Measurements from ENCODE around the gene OR52E5. TPM values are rescaled to one million over a fixed set of nuclear protein-coding genes. Genes with fewer than 3 reads are reported as not detected.

The OR52E5 gene
- total RNA-seq, 1 experiment from 2014 or later, result not detected

DNA sequence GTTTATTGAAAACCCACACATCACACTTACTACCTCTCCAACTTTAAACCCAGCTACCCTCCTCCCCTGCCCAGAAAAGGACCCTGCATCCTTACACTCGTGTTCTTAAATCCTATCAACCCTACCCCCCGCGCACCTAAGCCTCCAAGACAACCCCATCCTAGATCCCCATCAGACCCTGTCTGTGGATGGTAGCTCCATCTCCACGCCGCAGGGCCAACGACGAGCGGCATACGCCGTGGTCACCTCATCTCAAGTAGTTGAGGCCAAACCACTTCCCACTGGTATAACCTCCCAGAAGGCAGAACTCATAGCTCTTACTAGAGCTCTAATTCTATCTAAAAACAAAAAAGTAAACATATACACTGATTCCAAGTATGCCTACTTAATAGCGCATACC is 39.7 kb downstream of the OR52E5 start:
- POLR2A ChIA-PET, result no interaction called here
- in situ Hi-C loops (cut with HindIII; ENCODE audit: low pct_unique_long_range_greater_than_20kb, low sequenced_read_pairs), result no loop called here
- no peak for TF ChIP-seq POLR2AphosphoS5 (IDR thresholded peaks at IDR 0.05; ENCODE audit: low read depth, low read length)
- TF ChIP-seq, protein P1, sequence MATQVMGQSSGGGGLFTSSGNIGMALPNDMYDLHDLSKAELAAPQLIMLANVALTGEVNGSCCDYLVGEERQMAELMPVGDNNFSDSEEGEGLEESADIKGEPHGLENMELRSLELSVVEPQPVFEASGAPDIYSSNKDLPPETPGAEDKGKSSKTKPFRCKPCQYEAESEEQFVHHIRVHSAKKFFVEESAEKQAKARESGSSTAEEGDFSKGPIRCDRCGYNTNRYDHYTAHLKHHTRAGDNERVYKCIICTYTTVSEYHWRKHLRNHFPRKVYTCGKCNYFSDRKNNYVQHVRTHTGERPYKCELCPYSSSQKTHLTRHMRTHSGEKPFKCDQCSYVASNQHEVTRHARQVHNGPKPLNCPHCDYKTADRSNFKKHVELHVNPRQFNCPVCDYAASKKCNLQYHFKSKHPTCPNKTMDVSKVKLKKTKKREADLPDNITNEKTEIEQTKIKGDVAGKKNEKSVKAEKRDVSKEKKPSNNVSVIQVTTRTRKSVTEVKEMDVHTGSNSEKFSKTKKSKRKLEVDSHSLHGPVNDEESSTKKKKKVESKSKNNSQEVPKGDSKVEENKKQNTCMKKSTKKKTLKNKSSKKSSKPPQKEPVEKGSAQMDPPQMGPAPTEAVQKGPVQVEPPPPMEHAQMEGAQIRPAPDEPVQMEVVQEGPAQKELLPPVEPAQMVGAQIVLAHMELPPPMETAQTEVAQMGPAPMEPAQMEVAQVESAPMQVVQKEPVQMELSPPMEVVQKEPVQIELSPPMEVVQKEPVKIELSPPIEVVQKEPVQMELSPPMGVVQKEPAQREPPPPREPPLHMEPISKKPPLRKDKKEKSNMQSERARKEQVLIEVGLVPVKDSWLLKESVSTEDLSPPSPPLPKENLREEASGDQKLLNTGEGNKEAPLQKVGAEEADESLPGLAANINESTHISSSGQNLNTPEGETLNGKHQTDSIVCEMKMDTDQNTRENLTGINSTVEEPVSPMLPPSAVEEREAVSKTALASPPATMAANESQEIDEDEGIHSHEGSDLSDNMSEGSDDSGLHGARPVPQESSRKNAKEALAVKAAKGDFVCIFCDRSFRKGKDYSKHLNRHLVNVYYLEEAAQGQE (IDR thresholded peaks at IDR 0.05; ENCODE audit: insufficient read depth in 1 of 2, low read depth in 2 of 2, low read length in 1 of 2), result no peak
- TF ChIP-seq SIN3A (IDR thresholded peaks at IDR 0.05; ENCODE audit: borderline replicate concordance, insufficient read depth, low read depth, low read length), result no peak
- TF ChIP-seq, protein P2, sequence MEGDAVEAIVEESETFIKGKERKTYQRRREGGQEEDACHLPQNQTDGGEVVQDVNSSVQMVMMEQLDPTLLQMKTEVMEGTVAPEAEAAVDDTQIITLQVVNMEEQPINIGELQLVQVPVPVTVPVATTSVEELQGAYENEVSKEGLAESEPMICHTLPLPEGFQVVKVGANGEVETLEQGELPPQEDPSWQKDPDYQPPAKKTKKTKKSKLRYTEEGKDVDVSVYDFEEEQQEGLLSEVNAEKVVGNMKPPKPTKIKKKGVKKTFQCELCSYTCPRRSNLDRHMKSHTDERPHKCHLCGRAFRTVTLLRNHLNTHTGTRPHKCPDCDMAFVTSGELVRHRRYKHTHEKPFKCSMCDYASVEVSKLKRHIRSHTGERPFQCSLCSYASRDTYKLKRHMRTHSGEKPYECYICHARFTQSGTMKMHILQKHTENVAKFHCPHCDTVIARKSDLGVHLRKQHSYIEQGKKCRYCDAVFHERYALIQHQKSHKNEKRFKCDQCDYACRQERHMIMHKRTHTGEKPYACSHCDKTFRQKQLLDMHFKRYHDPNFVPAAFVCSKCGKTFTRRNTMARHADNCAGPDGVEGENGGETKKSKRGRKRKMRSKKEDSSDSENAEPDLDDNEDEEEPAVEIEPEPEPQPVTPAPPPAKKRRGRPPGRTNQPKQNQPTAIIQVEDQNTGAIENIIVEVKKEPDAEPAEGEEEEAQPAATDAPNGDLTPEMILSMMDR (IDR thresholded peaks at IDR 0.05), result no peak
- no peak for TF ChIP-seq TCF7L2 (IDR thresholded peaks at IDR 0.05; ENCODE audit: low read depth, low read length)
- Histone ChIP-seq H3K27me3 (ENCODE audit: control insufficient read depth, insufficient read depth, low read length) (no peaks in the 10 kb centered on the region), H3K9me3 (ENCODE audit: control insufficient read depth, insufficient read depth, low read depth, low read length) (peaks cover 3% of the 10 kb centered on the region; the same call in 1 of the 2 replicates), H3K27ac (ENCODE audit: low read length) (no peak overlapping the region), H3K4me3 (ENCODE audit: low read depth in 2 of 2, low read length in 2 of 2) (no peak overlapping the region), H3K36me3 (ENCODE audit: control insufficient read depth, insufficient read depth, low read length) (no peaks in the 10 kb centered on the region), H3K4me1 (ENCODE audit: control insufficient read depth, insufficient read depth, low read length) (no peaks in the 10 kb centered on the region)
- no peak for DNase-seq (ENCODE audit: low read depth, low spot score)
- BruUV-seq (replicated peaks), result no TSS peak
- intact Hi-C loops (cut with micrococcal nuclease; ENCODE audit: unreplicated experiment), result no loop called here
- ATAC-seq, result no peak
- CTCF ChIA-PET, result no interaction called here

DNA sequence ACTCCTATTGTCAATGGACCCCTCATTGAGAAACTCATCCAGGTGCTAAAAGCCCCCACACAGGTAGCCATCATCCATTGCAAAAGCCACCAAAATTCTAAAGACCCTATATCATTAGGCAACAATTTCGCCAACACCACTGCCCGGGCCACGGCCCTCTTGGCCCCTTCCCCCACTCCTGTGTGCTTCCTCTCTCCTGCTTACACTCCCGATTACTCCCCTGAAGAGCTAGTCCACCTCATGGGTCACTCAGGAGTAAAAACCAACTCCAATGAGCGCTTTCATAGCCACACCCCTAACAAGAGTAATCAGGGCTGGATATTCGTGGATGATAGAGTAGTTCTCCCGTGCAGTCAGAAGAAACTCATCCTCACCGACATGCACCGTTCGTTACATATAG is 40.1 kb downstream of the OR52E5 start:
- no peaks in the 10 kb centered on the region for H3K27me3 ChIP-seq (ENCODE audit: control insufficient read depth, insufficient read depth, low read length)
- ChIA-PET POLR2A (no interaction called here), CTCF (no interaction called here)
- no peak for ATAC-seq
- no peaks in the 10 kb centered on the region for H3K4me1 ChIP-seq (ENCODE audit: control insufficient read depth, insufficient read depth, low read length)
- no TSS peak for BruUV-seq (replicated peaks)
- no peak overlapping the region for H3K27ac ChIP-seq (ENCODE audit: low read length)
- H3K36me3 ChIP-seq (ENCODE audit: control insufficient read depth, insufficient read depth, low read length), result no peaks in the 10 kb centered on the region
- in situ Hi-C loops (cut with HindIII; ENCODE audit: low pct_unique_long_range_greater_than_20kb, low sequenced_read_pairs), result no loop called here
- H3K9me3 ChIP-seq (ENCODE audit: control insufficient read depth, insufficient read depth, low read depth, low read length), result peaks cover 3% of the 10 kb centered on the region; the same call in 1 of the 2 replicates
- intact Hi-C loops (cut with micrococcal nuclease; ENCODE audit: unreplicated experiment), result no loop called here
- TF ChIP-seq, protein P2 (IDR thresholded peaks at IDR 0.05), result no peak
- H3K4me3 ChIP-seq (ENCODE audit: low read depth in 2 of 2, low read length in 2 of 2), result no peak overlapping the region
- no peak for DNase-seq (ENCODE audit: low read depth, low spot score)

All from Panc1 (cell line).